Spinal cord (tissue), 10 donors: ENCODE results near the gene COPZ1. TPM values are rescaled to one million over a fixed set of nuclear protein-coding genes. Genes with fewer than 3 reads are reported as not detected.

Source experiments
- DNase-seq, 6 donors: peaks; one replicate each; pipeline versions ENCODE4 v3.0.0 to v3.0.0-alpha.2; 2013 to 2015; ENCODE audit warnings: low spot score in 6 of 6, low read depth in 4 of 6
- H3K27ac ChIP-seq: one replicate; pipeline ENCODE4 v1.5.1; 2013; ENCODE audit warnings: low read depth, low read length, control low read depth
- H3K27me3 ChIP-seq: one replicate; pipeline ENCODE4 v1.6.1; 2013; ENCODE audit warnings: low read length; ENCODE audit not compliant: control insufficient read depth, insufficient read depth
- H3K36me3 ChIP-seq: one replicate; pipeline ENCODE4 v1.6.1; 2013; ENCODE audit warnings: low read length; ENCODE audit not compliant: control insufficient read depth, insufficient read depth
- H3K4me1 ChIP-seq: one replicate; pipeline ENCODE4 v1.6.1; 2013; ENCODE audit warnings: low read length; ENCODE audit not compliant: control insufficient read depth, insufficient read depth
- H3K4me3 ChIP-seq: one replicate; pipeline ENCODE4 v1.5.1; 2013; ENCODE audit warnings: low read depth, low read length, control low read depth
- H3K9me3 ChIP-seq: one replicate; pipeline ENCODE4 v1.6.1; 2013; ENCODE audit warnings: low read length; ENCODE audit not compliant: control insufficient read depth, insufficient read depth
- WGBS: methylation state at CpG from one replicate; pipeline ENCODE4 v1.1.5; 2013; ENCODE audit warnings: missing lambda C conversion rate; ENCODE audit not compliant: insufficient coverage; 5-methylcytosine and 5-hydroxymethylcytosine counted together
- polyA plus RNA-seq, 2 donors: library from polyadenylated mRNA; unstranded; fragments of 120-200 nt; gene quantifications; one replicate each; pipeline ENCODE4 v1.2.1, GENCODE V29; 2013; ENCODE audit not compliant: insufficient read length in 2 of 2
- total RNA-seq, 2 donors: library from RNA; depleted of rRNA in 1 of 2; stranded (reverse); fragments of 120-200 nt in 1 of 2; fragments of >200 nt in 1 of 2; gene quantifications; one replicate each; pipeline versions ENCODE4 v1.2.3 to v1.2.4, GENCODE V29; 2013 to 2014
- donor health status: healthy.

The COPZ1 gene
- total and polyA plus RNA-seq, 4 donors: 91.0 to 164 (median 156) TPM

DNA sequence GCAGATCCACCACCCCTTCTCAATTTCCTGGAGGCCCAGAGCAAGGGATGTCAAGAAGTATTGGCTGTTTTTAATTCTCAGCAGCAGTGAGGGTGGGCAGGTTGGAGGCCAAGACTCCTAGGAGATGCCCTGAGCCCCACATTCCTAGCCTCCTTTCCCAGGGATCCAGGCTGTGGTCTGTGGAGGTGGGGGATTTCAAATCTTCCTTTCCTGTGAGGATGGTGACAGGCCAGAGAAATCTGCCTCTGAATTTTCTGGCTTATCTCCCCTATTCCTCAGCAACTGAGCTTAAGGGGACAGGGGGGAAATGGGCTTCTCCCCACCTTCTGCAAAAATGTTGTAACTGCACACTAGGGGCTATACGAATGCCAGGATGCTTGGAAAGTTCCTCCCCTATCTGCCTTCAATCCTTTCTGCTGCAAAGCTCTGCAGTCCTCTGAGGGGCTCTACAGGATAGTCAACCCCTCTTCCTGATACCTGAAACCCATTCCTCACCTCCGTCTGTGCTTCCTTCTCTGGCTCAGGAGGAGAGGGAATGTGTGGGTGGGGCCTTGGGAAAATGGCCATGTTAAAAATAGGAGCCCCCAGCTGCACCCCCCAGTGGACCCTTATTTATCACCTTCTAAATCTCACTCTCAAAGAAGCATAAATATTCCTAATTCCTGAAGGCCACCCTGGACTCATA, 32.7 kb downstream of the COPZ1 start:
- DNase-seq: peak in 1 of 6 donors; percentile 77
- 0% methylated on average over 1 of the region's 2 CpGs for WGBS
- Histone ChIP-seq H3K36me3 (no peaks in the 10 kb centered on the region), H3K4me3 (peak overlapping the region; percentile 64), H3K27ac (peak overlapping the region; percentile 96), H3K4me1 (peaks cover 82% of the 10 kb centered on the region), H3K9me3 (no peaks in the 10 kb centered on the region), H3K27me3 (no peaks in the 10 kb centered on the region)

DNA sequence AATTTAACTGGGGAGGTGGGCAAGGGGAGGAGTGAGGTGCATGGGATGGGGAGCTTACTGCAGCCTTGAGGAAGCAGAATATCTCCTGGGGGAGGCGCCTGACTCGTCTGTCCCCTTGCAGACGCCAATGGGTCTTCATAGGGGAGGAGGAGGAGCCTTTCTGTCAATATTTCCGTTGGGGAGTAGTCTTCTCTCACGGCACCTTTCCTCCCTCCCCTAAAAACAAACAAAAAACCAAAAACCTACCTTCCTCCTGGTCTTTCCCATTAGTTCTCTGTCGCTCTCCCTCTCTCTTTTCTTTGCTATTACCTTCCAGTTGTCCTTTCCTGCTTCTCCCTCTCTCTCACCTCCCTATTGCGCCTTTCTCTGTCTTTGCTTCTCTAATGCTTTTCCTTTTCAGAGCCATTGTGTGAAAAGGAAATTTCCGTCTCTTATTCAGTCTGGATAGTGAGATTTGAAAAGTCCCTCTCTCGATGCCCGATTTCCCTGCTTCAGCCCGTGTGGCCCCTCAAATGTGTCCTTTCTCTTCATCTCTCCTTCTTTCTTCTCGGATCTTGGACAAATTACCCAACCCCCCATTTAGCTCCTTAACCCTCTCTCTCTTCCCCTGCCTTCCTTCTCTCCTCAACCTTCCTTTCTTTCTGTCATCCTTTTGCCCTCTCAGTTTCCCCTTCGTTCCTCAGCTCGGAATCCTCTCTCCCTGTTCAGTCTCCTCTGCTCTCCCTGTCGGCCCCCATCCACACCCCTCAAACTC, 33.4 kb downstream of the COPZ1 start:
- no peaks in the 10 kb centered on the region for H3K27me3 ChIP-seq
- H3K4me1 ChIP-seq: peaks cover 75% of the 10 kb centered on the region
- H3K9me3 ChIP-seq: no peaks in the 10 kb centered on the region
- peak overlapping the region; percentile 64 for H3K4me3 ChIP-seq
- no peaks in the 10 kb centered on the region for H3K36me3 ChIP-seq
- peak overlapping the region; percentile 96 for H3K27ac ChIP-seq
- peak in 2 of 6 donors; percentile 85 to 93 for DNase-seq
- 1% methylated on average over 9 of the region's 15 CpGs for WGBS

DNA sequence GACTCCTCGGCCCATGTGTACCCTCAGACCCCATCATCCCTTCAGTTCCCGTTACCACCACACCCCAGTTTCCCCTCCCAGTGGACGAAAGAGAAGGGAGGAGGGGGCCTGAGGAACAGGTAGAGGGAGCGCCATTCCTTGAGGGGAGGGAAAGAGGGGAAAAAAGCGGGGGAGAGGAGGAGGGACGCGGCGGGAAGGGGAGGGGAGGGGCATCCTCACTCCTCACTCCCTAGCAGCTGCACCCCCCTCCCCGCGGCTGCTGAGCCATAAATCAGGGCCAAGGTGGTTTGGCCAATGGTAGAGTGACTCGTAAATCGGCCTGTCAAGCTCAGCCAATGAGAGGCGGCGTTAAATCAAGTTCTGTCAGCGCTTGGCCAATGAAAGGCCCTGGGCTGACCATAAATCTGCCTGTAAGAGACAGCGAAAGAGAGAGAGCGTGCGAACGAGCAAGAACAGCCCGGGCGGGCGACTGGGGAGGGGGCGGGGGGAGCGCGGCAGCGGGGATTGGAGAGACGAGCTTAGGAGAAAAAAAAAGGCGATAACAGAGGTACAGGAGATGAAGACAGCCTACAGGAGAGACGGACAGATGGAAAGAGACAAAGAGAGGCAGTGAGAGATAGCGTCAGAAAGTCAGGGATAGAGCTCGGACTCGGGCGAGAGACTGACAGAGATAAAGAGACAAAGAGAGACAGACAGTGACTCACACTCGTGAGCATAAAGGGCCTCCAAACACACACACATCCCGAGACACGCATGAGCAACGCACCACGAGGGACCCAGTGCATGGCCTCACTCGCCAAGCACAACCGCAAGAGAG, 34.2 kb downstream of the COPZ1 start:
- H3K9me3 ChIP-seq: no peaks in the 10 kb centered on the region
- H3K27ac ChIP-seq: peak overlapping the region; percentile 96
- no peaks in the 10 kb centered on the region for H3K36me3 ChIP-seq
- H3K4me1 ChIP-seq: peaks cover 68% of the 10 kb centered on the region
- DNase-seq: peak; percentile 99 to 100 (median 99)
- WGBS: 0% methylated on average over 24 of the region's 40 CpGs
- no peaks in the 10 kb centered on the region for H3K27me3 ChIP-seq
- peak overlapping the region; percentile 64 for H3K4me3 ChIP-seq

GRCh38 chr12:54359762-54360351, 34.9 kb downstream of the COPZ1 start:
- no peak for DNase-seq
- Histone ChIP-seq H3K36me3 (no peaks in the 10 kb centered on the region), H3K27ac (peak overlapping the region; percentile 96), H3K9me3 (no peaks in the 10 kb centered on the region), H3K4me3 (peak overlapping the region; percentile 64), H3K4me1 (peaks cover 61% of the 10 kb centered on the region), H3K27me3 (no peaks in the 10 kb centered on the region)
- 77% methylated on average over 2 of the region's 9 CpGs for WGBS

DNA sequence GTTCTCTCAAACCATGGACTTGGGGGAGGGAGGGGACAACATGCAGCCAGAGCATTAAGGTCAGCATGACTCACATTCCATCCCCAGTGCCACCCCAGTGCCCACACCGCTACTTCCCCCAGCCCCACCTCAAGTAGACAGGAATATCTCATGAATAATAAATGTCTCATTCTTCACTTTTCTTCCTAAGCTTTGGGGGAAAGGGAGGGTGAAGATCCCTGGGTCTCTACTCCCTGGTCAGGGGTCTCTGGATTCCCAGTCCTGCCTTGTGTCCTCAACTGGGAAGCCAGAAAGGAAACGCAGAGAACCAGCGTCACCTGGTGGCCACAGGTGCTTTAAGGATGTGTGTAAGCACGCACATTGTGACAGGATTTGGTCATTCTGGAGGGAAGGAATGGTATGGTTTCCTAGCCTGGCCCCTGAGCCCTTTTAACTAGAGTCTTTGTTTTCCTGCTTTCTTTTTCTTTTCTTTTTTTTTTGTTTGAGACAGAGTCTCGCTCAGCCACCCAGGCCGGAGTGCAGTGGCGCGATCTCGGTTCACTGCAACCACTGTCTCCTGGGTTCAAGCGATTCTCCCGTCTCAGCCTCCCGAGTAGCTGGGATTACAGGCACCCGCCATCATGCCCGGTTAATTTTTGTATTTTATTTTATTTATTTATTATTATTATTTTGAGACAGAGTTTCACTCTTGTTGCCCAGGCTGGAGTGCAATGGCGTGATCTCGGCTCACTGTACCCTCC, 36.0 kb downstream of the COPZ1 start:
- H3K27ac ChIP-seq: peak overlapping the region; percentile 96
- H3K4me3 ChIP-seq: no peak overlapping the region
- no peaks in the 10 kb centered on the region for H3K9me3 ChIP-seq
- no peaks in the 10 kb centered on the region for H3K27me3 ChIP-seq
- H3K36me3 ChIP-seq: no peaks in the 10 kb centered on the region
- H3K4me1 ChIP-seq: peaks cover 51% of the 10 kb centered on the region
- peak in 4 of 6 donors; percentile 84 to 98 (median 92) for DNase-seq
- 0% methylated on average over 3 of the region's 16 CpGs for WGBS

DNA sequence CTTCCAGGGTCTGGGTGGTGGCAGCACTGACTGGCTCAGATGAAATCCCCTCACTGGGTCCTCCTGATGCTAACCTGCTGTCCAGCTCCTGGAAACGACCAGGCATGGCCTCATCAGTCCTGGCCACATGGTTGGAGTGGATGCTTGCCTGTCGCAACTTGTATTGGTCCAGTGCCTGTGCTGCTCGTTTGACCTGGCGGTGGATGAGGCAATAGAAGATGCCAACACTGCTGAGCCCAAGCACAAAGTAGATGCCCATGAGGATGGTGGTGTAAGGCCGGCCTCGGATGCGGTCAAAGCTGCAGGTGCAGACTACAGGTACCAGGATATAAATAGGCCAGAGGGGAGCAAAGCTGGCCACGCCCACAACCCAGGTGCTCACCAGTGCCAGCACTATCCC, 38.1 kb downstream of the COPZ1 start:
- no peaks in the 10 kb centered on the region for H3K27me3 ChIP-seq
- no peak overlapping the region for H3K27ac ChIP-seq
- H3K9me3 ChIP-seq: no peaks in the 10 kb centered on the region
- no peaks in the 10 kb centered on the region for H3K36me3 ChIP-seq
- no peak for DNase-seq
- peaks cover 31% of the 10 kb centered on the region for H3K4me1 ChIP-seq
- 91% methylated on average over 8 of the region's 8 CpGs for WGBS
- no peak overlapping the region for H3K4me3 ChIP-seq

GRCh38 chr12:54363618-54364017, 38.7 kb downstream of the COPZ1 start:
- DNase-seq: no peak
- Histone ChIP-seq H3K27ac (no peak overlapping the region), H3K27me3 (no peaks in the 10 kb centered on the region), H3K36me3 (no peaks in the 10 kb centered on the region), H3K4me1 (peaks cover 28% of the 10 kb centered on the region), H3K4me3 (no peak overlapping the region), H3K9me3 (no peaks in the 10 kb centered on the region)
- 90% methylated on average over 1 of the region's 6 CpGs for WGBS

DNA sequence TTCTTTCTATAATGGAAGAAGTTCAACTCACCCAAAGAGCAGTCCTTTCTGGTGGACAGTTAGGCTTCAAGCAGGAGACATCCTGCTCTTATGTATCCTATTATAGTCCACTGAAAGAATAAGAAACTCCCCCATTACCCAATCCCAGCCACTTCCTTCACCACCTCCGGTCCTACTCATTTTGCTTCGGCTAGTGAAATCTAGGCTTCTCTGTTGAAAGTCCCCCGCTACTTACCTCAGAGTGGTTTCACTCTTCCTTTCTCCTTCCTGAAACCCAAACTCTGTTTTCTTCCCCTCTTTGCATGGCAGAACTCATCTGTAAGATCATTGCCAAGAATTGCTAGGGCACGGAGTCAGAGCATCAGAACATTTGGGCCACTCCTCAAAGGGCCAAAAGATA, 39.5 kb downstream of the COPZ1 start, which contains the start of gene GPR84:
TSS of gene GPR84 (minus strand) at position 74 of the 400 bp plus-strand sequence. CDS start 635 bp downstream, outside the sequence.
- WGBS: 79% methylated on average over 4 of the region's 4 CpGs
- DNase-seq: no peak

More for the DNA sequence above, 39.5 kb downstream of the COPZ1 start, which contains the start of gene GPR84:
- Histone ChIP-seq H3K9me3 (no peaks in the 10 kb centered on the region), H3K27ac (no peak within 1 kb of the TSS), H3K4me1 (peaks cover 32% of the 10 kb centered on the region), H3K4me3 (no peak within 1 kb of the TSS), H3K27me3 (no peaks in the 10 kb centered on the region), H3K36me3 (peaks cover 4% of the 10 kb centered on the region)
